Natural killer cell (primary cell): Measurements from ENCODE around the gene DOHH. TPM values are rescaled to one million over a fixed set of nuclear protein-coding genes. Genes with fewer than 3 reads are reported as not detected.
A peak's percentile ranks its signal among the peaks of the same experiment; 100 is the strongest.

Experiments
- ATAC-seq, 3 donors: fragments of 150-1000 bp in 2 of 3; fragments of 200-7000 bp in 1 of 3; cut with Tn5 transposase; 1 replicate in 1 of 3; 2 replicates in 2 of 3; pipeline ENCODE4 v1.10.0; 2021; ENCODE audit warnings: mild to moderate bottlenecking in 2 of 3, moderate library complexity in 2 of 3
- DNase-seq, 2 donors: peaks; one replicate each; pipeline versions ENCODE4 v3.0.0 to v3.0.0-alpha.2; 2013 to 2021; ENCODE audit warnings: mixed read lengths in 1 of 2
- H3K27ac ChIP-seq: one replicate; pipeline ENCODE4 v1.5.1; 2013; ENCODE audit warnings: mild to moderate bottlenecking, low read length
- H3K27me3 ChIP-seq: one replicate; pipeline ENCODE4 v1.6.1; 2013; ENCODE audit warnings: low read length; ENCODE audit not compliant: control insufficient read depth, insufficient read depth
- H3K36me3 ChIP-seq: one replicate; pipeline ENCODE4 v1.6.1; 2013; ENCODE audit warnings: low read length; ENCODE audit not compliant: control insufficient read depth, insufficient read depth
- H3K4me1 ChIP-seq: one replicate; pipeline ENCODE4 v1.6.1; 2013; ENCODE audit warnings: low read length; ENCODE audit not compliant: control insufficient read depth, insufficient read depth
- H3K4me3 ChIP-seq: one replicate; pipeline ENCODE4 v1.5.1; 2013; ENCODE audit warnings: low read length
- H3K9me3 ChIP-seq: one replicate; pipeline ENCODE4 v1.6.1; 2013; ENCODE audit warnings: low read length; ENCODE audit not compliant: control insufficient read depth, insufficient read depth
- H3K27ac Mint-ChIP-seq, 2 donors: one replicate each; pipeline ENCODE4 v1.8.0; 2022; ENCODE audit warnings: mild to moderate bottlenecking in 2 of 2, mixed read lengths in 2 of 2, moderate library complexity in 1 of 2
- H3K27me3 Mint-ChIP-seq, 2 donors: one replicate each; pipeline ENCODE4 v1.8.0; 2022; ENCODE audit warnings: low read depth in 2 of 2, mixed read lengths in 2 of 2
- H3K36me3 Mint-ChIP-seq: one replicate; pipeline ENCODE4 v1.8.0; 2022; ENCODE audit warnings: mixed read lengths
- H3K4me1 Mint-ChIP-seq, 2 donors: one replicate each; pipeline ENCODE4 v1.8.0; 2022; ENCODE audit warnings: mixed read lengths in 2 of 2
- H3K4me3 Mint-ChIP-seq: one replicate; pipeline ENCODE4 v1.8.0; 2022; ENCODE audit warnings: mild to moderate bottlenecking, moderate library complexity, mixed read lengths
- H3K9me3 Mint-ChIP-seq, 2 donors: one replicate each; pipeline ENCODE4 v1.8.0; 2022; ENCODE audit warnings: mixed read lengths in 2 of 2
- WGBS: methylation state at CpG from one replicate; pipeline ENCODE4 v1.1.7; 2013; ENCODE audit warnings: missing lambda C conversion rate; ENCODE audit not compliant: insufficient coverage; 5-methylcytosine and 5-hydroxymethylcytosine counted together
- intact Hi-C: fragments of 100-400 bp; cut with micrococcal nuclease; formaldehyde crosslinking; loops from one replicate; pipeline ENCODE4 v1.14.2; 2022
- total RNA-seq, 4 donors: library from RNA; stranded (reverse); fragments of 120-200 nt in 1 of 4; gene quantifications; one replicate each; pipeline versions ENCODE4 v1.2.3 to v1.2.4, GENCODE V29; 2013 to 2022
- TF ChIP-seq, protein P1 (sequence below): fragments of 200-600 bp; IDR thresholded peaks from one replicate; pipeline ENCODE4 v1.8.0; 2022; ENCODE audit warnings: antibody characterized with exemption

The DOHH gene
- total RNA-seq, 3 donors from 2014 or later (not counting 1 experiment from before 2014, with no cell fraction given), result 4.5 to 5.9 (median 4.6) TPM

DNA sequence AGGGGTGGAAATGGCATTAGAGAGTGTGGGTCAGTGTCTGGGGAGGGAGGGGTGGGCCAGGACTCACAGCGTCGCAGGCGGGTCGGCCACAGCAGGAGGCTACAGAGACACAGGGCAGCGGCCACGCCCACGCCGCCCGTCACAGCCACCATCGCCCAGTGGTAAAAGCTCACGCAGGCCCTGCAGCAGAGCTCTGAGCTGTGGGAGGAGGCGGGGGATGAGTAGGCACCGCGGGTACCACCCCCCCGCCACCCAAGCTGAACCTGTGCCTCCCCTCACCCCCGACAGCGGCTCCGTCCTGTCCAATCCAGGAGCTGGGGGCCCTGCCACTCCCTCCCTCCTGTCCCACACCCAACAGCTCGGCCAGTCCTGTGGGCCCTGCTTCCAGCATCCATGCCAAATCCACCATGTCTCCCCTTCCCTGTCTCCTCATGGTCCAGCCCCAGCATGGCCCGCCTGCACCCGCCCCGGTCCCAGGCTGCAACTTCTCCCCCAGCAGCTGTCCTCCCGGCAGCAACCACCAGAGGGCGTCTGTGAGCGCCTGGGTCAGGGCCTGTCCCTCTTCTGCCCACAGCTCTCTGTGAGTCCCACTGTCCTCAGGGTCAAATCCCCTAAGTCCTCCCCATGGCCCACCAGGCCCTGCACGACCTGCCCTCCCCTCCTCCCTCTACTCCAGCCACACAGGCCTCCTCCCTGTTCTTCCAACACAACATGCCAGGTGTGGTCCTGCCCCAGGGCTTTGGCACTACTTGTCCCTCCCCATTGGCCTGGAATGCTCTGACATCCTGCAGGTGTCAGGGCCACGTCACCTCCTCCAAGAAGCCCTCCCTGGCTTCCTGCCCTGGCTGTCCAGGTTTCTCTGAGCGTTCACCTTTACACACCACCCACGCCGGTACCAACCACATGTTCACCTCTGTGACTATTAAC is 44.5 kb upstream of the DOHH start:
- H3K4me1 Mint-ChIP-seq, result peaks cover 0 to 14% of the 10 kb centered on the region in 2 donors
- Histone ChIP-seq H3K36me3 (peaks cover 25% of the 10 kb centered on the region), H3K9me3 (no peaks in the 10 kb centered on the region), H3K27me3 (no peaks in the 10 kb centered on the region), H3K4me1 (peaks cover 14% of the 10 kb centered on the region), H3K4me3 (no peak overlapping the region), H3K27ac (no peak overlapping the region)
- no peaks in the 10 kb centered on the region for H3K9me3 Mint-ChIP-seq
- peak overlapping the region; percentile 26 to 59 for H3K27ac Mint-ChIP-seq
- DNase-seq, result peak; percentile 83 to 84
- H3K36me3 Mint-ChIP-seq, result no peaks in the 10 kb centered on the region
- no peaks in the 10 kb centered on the region for H3K27me3 Mint-ChIP-seq
- 76% methylated on average over 30 of the region's 30 CpGs for WGBS
- intact Hi-C loops, result loop anchor here (1.0 to 2.0 kb wide), 2 partner anchors 73 to 162 kb away; no protein-coding TSS in a partner anchor
- TF ChIP-seq, protein P1, sequence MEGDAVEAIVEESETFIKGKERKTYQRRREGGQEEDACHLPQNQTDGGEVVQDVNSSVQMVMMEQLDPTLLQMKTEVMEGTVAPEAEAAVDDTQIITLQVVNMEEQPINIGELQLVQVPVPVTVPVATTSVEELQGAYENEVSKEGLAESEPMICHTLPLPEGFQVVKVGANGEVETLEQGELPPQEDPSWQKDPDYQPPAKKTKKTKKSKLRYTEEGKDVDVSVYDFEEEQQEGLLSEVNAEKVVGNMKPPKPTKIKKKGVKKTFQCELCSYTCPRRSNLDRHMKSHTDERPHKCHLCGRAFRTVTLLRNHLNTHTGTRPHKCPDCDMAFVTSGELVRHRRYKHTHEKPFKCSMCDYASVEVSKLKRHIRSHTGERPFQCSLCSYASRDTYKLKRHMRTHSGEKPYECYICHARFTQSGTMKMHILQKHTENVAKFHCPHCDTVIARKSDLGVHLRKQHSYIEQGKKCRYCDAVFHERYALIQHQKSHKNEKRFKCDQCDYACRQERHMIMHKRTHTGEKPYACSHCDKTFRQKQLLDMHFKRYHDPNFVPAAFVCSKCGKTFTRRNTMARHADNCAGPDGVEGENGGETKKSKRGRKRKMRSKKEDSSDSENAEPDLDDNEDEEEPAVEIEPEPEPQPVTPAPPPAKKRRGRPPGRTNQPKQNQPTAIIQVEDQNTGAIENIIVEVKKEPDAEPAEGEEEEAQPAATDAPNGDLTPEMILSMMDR, result peak; percentile 91
- ATAC-seq, result peak; percentile 77 to 93 (median 82)
- H3K4me3 Mint-ChIP-seq, result no peak overlapping the region

DNA sequence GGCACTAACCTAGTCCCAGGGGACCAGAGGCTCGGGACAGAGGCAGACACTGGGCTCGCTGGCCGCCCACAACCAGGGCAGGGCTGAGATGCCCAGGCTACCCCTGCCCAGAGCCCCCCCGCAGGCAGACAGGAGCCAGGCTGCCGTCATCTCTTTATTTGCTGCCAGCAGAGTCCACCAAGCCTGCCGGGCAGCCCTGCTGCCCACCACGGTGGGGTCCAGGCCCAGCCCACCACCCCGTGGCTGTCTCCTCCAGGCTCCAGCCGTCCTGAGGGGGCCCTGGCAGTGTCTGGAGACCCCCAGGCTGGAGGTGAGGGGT is 43.5 kb upstream of the DOHH start:
- WGBS, result 93% methylated on average over 9 of the region's 9 CpGs
- Histone ChIP-seq H3K9me3 (no peaks in the 10 kb centered on the region), H3K36me3 (peaks cover 25% of the 10 kb centered on the region), H3K4me3 (no peak overlapping the region), H3K4me1 (peaks cover 14% of the 10 kb centered on the region), H3K27ac (no peak overlapping the region), H3K27me3 (no peaks in the 10 kb centered on the region)
- Mint-ChIP-seq H3K36me3 (no peaks in the 10 kb centered on the region), H3K27ac (no peak overlapping the region), H3K4me3 (no peak overlapping the region), H3K4me1 (peaks cover 0 to 14% of the 10 kb centered on the region in 2 donors), H3K27me3 (no peaks in the 10 kb centered on the region), H3K9me3 (no peaks in the 10 kb centered on the region)
- TF ChIP-seq, protein P1, result no peak
- ATAC-seq (no peak), DNase-seq (no peak)
- intact Hi-C loops, result loop anchor here (2.0 kb wide), 1 partner anchor 163 kb away; no protein-coding TSS in a partner anchor

DNA sequence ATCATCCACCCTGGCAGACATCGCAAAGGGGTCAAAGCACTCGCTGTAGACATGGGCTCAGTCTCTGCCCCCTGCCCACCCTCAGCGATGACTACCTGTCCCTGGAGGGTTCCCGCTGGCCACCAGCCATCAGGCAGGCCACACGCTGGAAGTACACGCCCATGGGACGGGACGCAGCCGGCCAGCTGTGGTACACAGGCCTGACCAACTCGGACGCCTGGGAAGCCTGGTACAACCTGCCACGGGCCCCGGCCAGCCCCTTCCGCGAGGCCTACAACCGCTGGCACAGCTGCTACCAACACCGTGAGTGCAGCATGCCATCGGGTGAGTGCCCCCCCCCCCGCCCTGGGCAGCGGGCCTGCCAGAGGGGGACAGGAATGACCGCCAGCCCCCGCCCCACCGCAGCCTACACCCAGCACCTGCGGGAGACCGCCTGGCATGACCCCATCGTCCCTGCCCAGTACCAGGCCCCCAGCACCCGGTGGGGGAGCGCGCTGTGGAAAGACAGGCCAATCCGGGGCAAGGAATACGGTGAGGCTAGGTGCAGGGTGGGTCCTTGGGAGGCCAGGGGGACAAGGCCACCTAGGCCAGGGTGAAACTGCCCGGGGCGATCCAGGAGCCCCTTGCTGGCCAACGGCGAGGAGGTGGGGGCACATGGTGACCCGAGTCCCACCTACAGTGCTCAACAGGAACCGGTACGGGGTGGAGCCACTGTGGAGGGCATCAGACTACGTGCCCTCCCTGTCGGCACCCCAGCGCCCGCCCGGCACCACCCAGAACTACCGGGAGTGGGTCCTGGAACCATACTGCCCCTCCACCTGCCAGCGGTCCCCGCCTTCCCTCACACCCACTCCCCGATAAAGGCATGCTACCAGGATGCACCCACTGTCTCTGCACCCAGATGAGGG is 42.9 kb upstream of the DOHH start:
- Mint-ChIP-seq H3K4me3 (no peak overlapping the region), H3K4me1 (peaks cover 0 to 16% of the 10 kb centered on the region in 2 donors), H3K9me3 (no peaks in the 10 kb centered on the region), H3K27me3 (no peaks in the 10 kb centered on the region), H3K36me3 (no peaks in the 10 kb centered on the region), H3K27ac (no peak overlapping the region)
- intact Hi-C loops, result loop anchor here (2.0 kb wide), 1 partner anchor 163 kb away; no protein-coding TSS in a partner anchor
- H3K4me1 ChIP-seq, result peaks cover 11% of the 10 kb centered on the region
- H3K27ac ChIP-seq, result no peak overlapping the region
- TF ChIP-seq, protein P1, result no peak
- ATAC-seq, result no peak
- H3K4me3 ChIP-seq, result no peak overlapping the region
- no peak for DNase-seq
- H3K27me3 ChIP-seq, result no peaks in the 10 kb centered on the region
- 95% methylated on average over 47 of the region's 47 CpGs for WGBS
- H3K9me3 ChIP-seq, result no peaks in the 10 kb centered on the region
- H3K36me3 ChIP-seq, result peaks cover 25% of the 10 kb centered on the region
